Smooth muscle cell (in vitro differentiated cells): ENCODE data around the gene GPR155. TPM values are rescaled to one million over a fixed set of nuclear protein-coding genes. Genes with fewer than 3 reads are reported as not detected.

Experiments
- DNase-seq: peaks from one replicate; lab custom pipeline; 2025; ENCODE audit not compliant: unreplicated experiment; lab: John Stamatoyannopoulos, UW
- H2AFZ ChIP-seq: fragments of 200-600 bp; sonication (generic); 2 replicates; pipeline ENCODE4 v1.6.0; 2016; ENCODE audit warnings: antibody characterized with exemption, low read depth, mild to moderate bottlenecking
- H3F3A ChIP-seq: fragments of 200-600 bp; sonication (generic); 2 replicates; pipeline ENCODE4 v1.6.0; 2017; ENCODE audit warnings: antibody characterized with exemption, low read depth
- H3K27ac ChIP-seq: fragments of 200-600 bp; sonication (generic); 2 replicates; pipeline ENCODE4 v1.5.1; 2016; ENCODE audit warnings: low read depth, mild to moderate bottlenecking
- H3K27me3 ChIP-seq: fragments of 200-600 bp; sonication (generic); 2 replicates; pipeline ENCODE4 v1.6.1; 2016; ENCODE audit warnings: low read depth, mild to moderate bottlenecking
- H3K36me3 ChIP-seq: fragments of 200-600 bp; sonication (generic); 2 replicates; pipeline ENCODE4 v1.5.1; 2016; ENCODE audit warnings: low read depth
- H3K4me1 ChIP-seq: fragments of 200-600 bp; sonication (generic); 2 replicates; pipeline ENCODE4 v1.5.1; 2016; ENCODE audit warnings: low read depth
- H3K4me2 ChIP-seq: fragments of 200-600 bp; sonication (generic); 2 replicates; pipeline ENCODE4 v1.6.0; 2016; ENCODE audit warnings: mild to moderate bottlenecking
- H3K4me3 ChIP-seq: fragments of 200-600 bp; sonication (generic); 2 replicates; pipeline ENCODE4 v1.5.1; 2016; ENCODE audit warnings: mild to moderate bottlenecking
- H3K79me2 ChIP-seq: fragments of 200-600 bp; sonication (generic); 2 replicates; pipeline ENCODE4 v1.6.0; 2016; ENCODE audit warnings: low read depth, mild to moderate bottlenecking
- H3K9ac ChIP-seq: fragments of 200-600 bp; sonication (generic); 2 replicates; pipeline ENCODE4 v1.6.0; 2016; ENCODE audit warnings: low read depth
- H3K9me3 ChIP-seq: fragments of 200-600 bp; sonication (generic); replicated peaks from 2 replicates; pipeline ENCODE4 v1.5.1; 2016; ENCODE audit warnings: low read depth
- H4K20me1 ChIP-seq: fragments of 200-600 bp; sonication (generic); 2 replicates; pipeline ENCODE4 v1.6.0; 2016; ENCODE audit warnings: low read depth
- CTCF ChIP-seq: fragments of 200-600 bp; sonication (generic); IDR thresholded peaks from 2 replicates; pipeline ENCODE4 v1.5.1; 2017; ENCODE audit warnings: borderline replicate concordance, mild to moderate bottlenecking, antibody characterized with exemption; ENCODE audit not compliant: insufficient read depth, poor library complexity, severe bottlenecking
- WGBS: methylation state at CpG from one replicate; pipeline ENCODE4 v1.1.7; 2016; ENCODE audit warnings: low lambda C conversion rate; 5-methylcytosine and 5-hydroxymethylcytosine counted together
- polyA plus RNA-seq: library from polyadenylated mRNA; unstranded; fragments of >200 nt; fragmentation: Nextera tagmentation; extraction: Ambion mirVana; gene quantifications from 2 replicates; pipeline ENCODE4 v1.2.1, GENCODE V29; 2016
- total RNA-seq: library from RNA; depleted of rRNA; stranded (reverse); fragments of >200 nt; gene quantifications from 2 replicates; pipeline ENCODE4 v1.2.3, GENCODE V29; 2014

Gene GPR155
- total and polyA plus RNA-seq, 2 experiments from 2014 or later: 6.9 to 10.5 TPM

GRCh38 chr2:174400853-174401252 lies 86.0 kb downstream of the GPR155 start:
- Histone ChIP-seq H3K4me3 (no peak overlapping the region), H3F3A (no peaks in the 10 kb centered on the region), H2AFZ (no peak overlapping the region), H3K9ac (no peak overlapping the region), H4K20me1 (no peaks in the 10 kb centered on the region), H3K4me2 (no peak overlapping the region), H3K27ac (no peak overlapping the region), H3K9me3 (no peaks in the 10 kb centered on the region), H3K36me3 (no peaks in the 10 kb centered on the region), H3K27me3 (no peaks in the 10 kb centered on the region), H3K79me2 (no peaks in the 10 kb centered on the region), H3K4me1 (no peaks in the 10 kb centered on the region)
- no peak for TF ChIP-seq CTCF
- DNase-seq: no peak

GRCh38 chr2:174399171-174399570 lies 87.7 kb downstream of the GPR155 start:
- no peak overlapping the region for H3K9ac ChIP-seq
- H3K4me3 ChIP-seq: no peak overlapping the region
- TF ChIP-seq CTCF: no peak
- H4K20me1 ChIP-seq: peaks cover under 1% of the 10 kb centered on the region
- H3K9me3 ChIP-seq: no peaks in the 10 kb centered on the region
- no peak overlapping the region for H3K27ac ChIP-seq
- H3K79me2 ChIP-seq: peaks cover 13% of the 10 kb centered on the region
- H3K36me3 ChIP-seq: no peaks in the 10 kb centered on the region
- H3K4me1 ChIP-seq: peaks cover 6% of the 10 kb centered on the region
- no peaks in the 10 kb centered on the region for H3F3A ChIP-seq
- no peak overlapping the region for H3K4me2 ChIP-seq
- H2AFZ ChIP-seq: no peak overlapping the region
- DNase-seq: no peak
- WGBS: 88% methylated on average over 1 of the region's 1 CpG
- no peaks in the 10 kb centered on the region for H3K27me3 ChIP-seq

- Histone ChIP-seq H3K27me3 (no peaks in the 10 kb centered on the region), H2AFZ (no peak overlapping the region), H3K27ac (no peak overlapping the region), H3K79me2 (peaks cover 27% of the 10 kb centered on the region), H4K20me1 (peaks cover 5% of the 10 kb centered on the region), H3K9me3 (no peaks in the 10 kb centered on the region), H3K4me3 (no peak overlapping the region), H3F3A (no peaks in the 10 kb centered on the region), H3K4me1 (peaks cover 10% of the 10 kb centered on the region), H3K4me2 (no peak overlapping the region), H3K36me3 (no peaks in the 10 kb centered on the region), H3K9ac (no peak overlapping the region)
- 76% methylated on average over 3 of the region's 3 CpGs for WGBS
- DNase-seq: no peak
- TF ChIP-seq CTCF: no peak
These were observed 89.1 kb downstream of the GPR155 start for GRCh38 chr2:174397773-174398172.

- Histone ChIP-seq H3K4me1 (peaks cover 10% of the 10 kb centered on the region), H3K9ac (peak overlapping the region; percentile 89), H3K36me3 (peaks cover 4% of the 10 kb centered on the region), H2AFZ (peak overlapping the region; percentile 92), H4K20me1 (peaks cover 15% of the 10 kb centered on the region), H3K27me3 (no peaks in the 10 kb centered on the region), H3K9me3 (no peaks in the 10 kb centered on the region), H3K4me2 (peak overlapping the region; percentile 92), H3K27ac (peak overlapping the region; percentile 85), H3K79me2 (peaks cover 43% of the 10 kb centered on the region), H3K4me3 (peak overlapping the region; percentile 92), H3F3A (no peaks in the 10 kb centered on the region)
- TF ChIP-seq CTCF: no peak
- 16% methylated on average over 27 of the region's 27 CpGs for WGBS
- DNase-seq: no peak
These were observed 90.7 kb downstream of the GPR155 start for GRCh38 chr2:174395969-174396630.
